IPS-NIHi7 (cell line): Measurements from ENCODE around the gene CGAS.
"Not testable (repeated sequence)": the region's sequence is repeated elsewhere in the genome, so short reads cannot be mapped to it uniquely, and the experiment has no call there.

Source experiments
- DNase-seq: peaks from one replicate; pipeline ENCODE4 v3.0.0; 2012; ENCODE audit warnings: mixed read lengths; ENCODE audit errors: extremely low spot score

The CGAS gene

GRCh38 chr6:73452107-73452461, at the start of gene CGAS:
Gene CGAS, minus strand, starts transcription at chr6:73452297. Its CDS starts 116 bp downstream, at chr6:73452181.
- peak; percentile 58 for DNase-seq

- DNase-seq = no peak
These were observed 45.8 kb upstream of the CGAS start for GRCh38 chr6:73497915-73498314.

- DNase-seq = no peak
These were observed 39.3 kb upstream of the CGAS start for GRCh38 chr6:73491377-73491776.

- no peak for DNase-seq
These were observed 35.4 kb upstream of the CGAS start for GRCh38 chr6:73487473-73487872.

- DNase-seq = no peak
These were observed 32.3 kb upstream of the CGAS start for GRCh38 chr6:73484438-73484837.

- no peak for DNase-seq
These were observed 29.9 kb upstream of the CGAS start for GRCh38 chr6:73481969-73482368.

- no peak for DNase-seq
These were observed 25.3 kb upstream of the CGAS start for GRCh38 chr6:73477407-73477806.

GRCh38 chr6:73476723-73477122, 24.6 kb upstream of the CGAS start:
- DNase-seq = no peak

- DNase-seq = no peak
These were observed 19.7 kb upstream of the CGAS start for GRCh38 chr6:73471686-73472290.

GRCh38 chr6:73461537-73462350, 9.6 kb upstream of the CGAS start, which contains the start of gene MTO1:
Gene MTO1, plus strand, starts transcription at chr6:73461737. Its CDS starts 118 bp downstream, at chr6:73461855.
- DNase-seq = peak; percentile 88

- no peak for DNase-seq
These were observed 8.0 kb upstream of the CGAS start for GRCh38 chr6:73460056-73460455.

- not testable (repeated sequence) for DNase-seq
These were observed 7.4 kb upstream of the CGAS start for GRCh38 chr6:73459474-73459873.

GRCh38 chr6:73455865-73456629, 4.0 kb upstream of the CGAS start:
- DNase-seq = no peak

- peak; percentile 51 for DNase-seq
These were observed 632 bp downstream of the CGAS start for GRCh38 chr6:73451223-73452106.

GRCh38 chr6:73443555-73443954, 8.5 kb downstream of the CGAS start:
- no peak for DNase-seq

GRCh38 chr6:73435236-73435635, 16.9 kb downstream of the CGAS start:
- no peak for DNase-seq

- no peak for DNase-seq
These were observed 30.6 kb downstream of the CGAS start for GRCh38 chr6:73421534-73421933.

GRCh38 chr6:73418081-73418741, 33.9 kb downstream of the CGAS start:
- DNase-seq = no peak

- no peak for DNase-seq
These were observed 39.0 kb downstream of the CGAS start for GRCh38 chr6:73413102-73413501.

- DNase-seq = no peak
These were observed 42.7 kb downstream of the CGAS start for GRCh38 chr6:73409395-73409794.

- no peak for DNase-seq
These were observed 51.4 kb downstream of the CGAS start for GRCh38 chr6:73400656-73401055.
